Epithelial cell of alveolus of lung (primary cell): ENCODE data around the gene ZAP70. TPM values are rescaled to one million over a fixed set of nuclear protein-coding genes. Genes with fewer than 3 reads are reported as not detected.

Experiments used
- total RNA-seq: library from RNA; depleted of rRNA; stranded (reverse); fragments of >200 nt; gene quantifications from 2 replicates; pipeline ENCODE4 v1.2.1, GENCODE V29; 2015

The ZAP70 gene
- total RNA-seq = not detected in 2 replicates

DNA sequence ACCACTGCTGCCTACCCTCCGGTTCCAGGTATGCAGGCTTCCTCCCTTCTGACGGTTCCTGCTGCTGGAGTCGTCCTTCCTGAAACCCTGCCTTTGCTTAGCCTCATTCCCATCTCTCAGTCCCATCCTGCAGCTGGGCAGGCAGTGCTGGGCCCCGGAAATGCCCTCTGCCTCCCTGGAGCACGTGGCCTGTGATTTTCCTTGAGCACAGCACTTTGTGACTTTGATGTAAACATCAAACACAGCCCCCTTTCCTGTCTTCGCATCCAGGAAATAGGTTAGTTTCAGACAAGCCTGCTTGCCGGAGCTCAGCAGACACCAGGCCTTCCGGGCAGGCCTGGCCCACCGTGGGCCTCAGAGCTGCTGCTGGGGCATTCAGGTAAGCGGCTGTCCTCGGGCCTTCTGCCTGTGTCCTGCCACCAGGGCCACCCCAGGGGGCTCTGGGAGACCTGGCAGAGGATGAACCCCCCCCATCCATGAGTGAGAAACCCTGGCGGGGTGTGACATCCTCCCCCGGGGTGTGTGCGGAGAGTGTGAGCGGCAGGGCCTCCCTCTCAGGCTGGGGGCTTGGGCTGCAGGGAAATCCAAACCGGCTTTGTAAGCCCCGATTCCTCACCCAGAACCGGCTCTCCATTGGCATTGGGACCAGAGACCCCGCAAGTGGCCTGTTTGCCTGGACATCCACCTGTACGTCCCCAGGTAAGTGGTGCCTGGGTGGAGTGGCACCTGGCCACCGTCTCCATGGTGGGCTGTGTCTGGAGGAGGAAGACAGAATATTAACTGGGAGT lies at the start of gene ZAP70:
TSS of gene ZAP70 (plus strand) at position 281 of the 788 bp plus-strand sequence. CDS start 10,461 bp downstream, outside the sequence.

DNA sequence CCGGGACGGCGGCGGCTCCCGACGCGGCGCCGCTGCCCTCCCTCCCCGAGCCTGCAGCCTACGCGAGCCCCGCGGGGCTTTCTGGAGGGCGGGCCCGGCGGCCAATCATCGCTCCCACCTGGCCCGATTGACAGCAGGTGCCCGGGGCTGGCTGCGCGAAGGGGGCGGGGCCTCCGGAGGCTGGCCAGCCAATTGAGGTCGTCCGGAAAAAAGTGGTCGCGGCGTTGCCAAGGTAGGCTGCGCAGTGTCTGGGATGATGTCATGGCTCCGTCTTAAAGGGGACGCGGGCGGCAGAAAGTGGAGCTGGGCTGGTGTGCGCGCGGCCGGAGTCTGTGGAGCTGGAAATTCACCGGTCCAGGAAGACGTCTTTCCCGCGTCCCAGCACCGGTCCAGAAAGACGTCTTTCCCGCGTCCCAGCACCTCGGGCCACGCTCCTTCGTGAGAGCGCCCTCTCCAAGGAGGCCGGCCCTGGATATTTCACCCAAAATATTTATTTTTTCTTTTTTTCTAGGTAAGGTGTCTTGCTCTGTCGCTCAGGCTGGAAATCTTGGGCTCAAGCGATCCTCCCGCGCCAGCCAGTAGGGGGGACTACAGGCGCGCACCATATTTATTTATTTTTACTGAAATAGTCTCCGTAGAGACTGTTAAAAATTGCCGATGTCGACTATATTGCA lies 49.3 kb upstream of the ZAP70 start, which contains the start of gene ACTR1B:
TSS of gene ACTR1B (minus strand) at position 83 of the 674 bp plus-strand sequence. CDS start 154 bp downstream, outside the sequence.

DNA sequence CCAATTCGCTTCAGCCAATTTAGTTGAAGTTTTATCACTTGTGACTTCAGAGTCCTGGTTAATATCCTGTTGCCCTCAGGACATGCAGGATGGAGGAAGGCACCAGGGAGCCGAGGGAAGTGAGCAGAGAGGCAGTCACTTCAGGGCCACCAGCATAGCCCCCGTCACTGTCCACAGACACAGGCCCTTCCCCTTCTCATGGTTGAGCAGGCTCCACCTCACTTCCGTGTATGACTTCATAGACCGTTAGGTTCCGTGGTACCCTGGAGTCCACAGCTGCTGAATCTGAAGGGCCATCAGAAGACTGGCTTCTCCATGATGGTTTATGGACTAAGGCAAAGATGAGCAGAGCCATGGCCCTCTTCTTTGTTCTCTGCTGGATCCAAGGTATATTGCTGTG lies 43.9 kb upstream of the ZAP70 start, which contains the start of gene C2orf92:
TSS of gene C2orf92 (plus strand) at position 266 of the 400 bp plus-strand sequence. CDS start at position 342, 76 bp downstream.

Other genes with a start within 250 kb of the ZAP70 start
- 7.6 and 12.5 TPM in 2 replicates for gene ANKRD36B, start 123.7 kb upstream of the ZAP70 start, total RNA-seq
- 422 and 440 TPM in 2 replicates for gene COX5B, start 67.5 kb upstream of the ZAP70 start, total RNA-seq
- 40.2 and 46.7 TPM in 2 replicates for gene ACTR1B, start 49.5 kb upstream of the ZAP70 start, total RNA-seq
- gene C2orf92, start 43.9 kb upstream of the ZAP70 start, total RNA-seq = 0.16 and 0.39 TPM in 2 replicates